ES-I3 (cell line): ENCODE data around the gene INCENP.

ENCODE experiments used
- H3K36me3 ChIP-seq: 2 replicates; pipeline ENCODE4 v1.6.1; 2013; ENCODE audit warnings: mild to moderate bottlenecking, low read length, control low read depth, moderate library complexity; ENCODE audit not compliant: insufficient read depth
- H3K4me1 ChIP-seq: 2 replicates; pipeline ENCODE4 v1.6.1; 2013; ENCODE audit warnings: mild to moderate bottlenecking, control low read depth, low read length; ENCODE audit not compliant: insufficient read depth
- H3K9ac ChIP-seq: 2 replicates; pipeline ENCODE4 v1.6.1; 2013; ENCODE audit warnings: low read depth, mild to moderate bottlenecking, low read length, moderate library complexity
- H3K9me3 ChIP-seq: 2 replicates; pipeline ENCODE4 v1.6.1; 2013; ENCODE audit warnings: mild to moderate bottlenecking, low read length, moderate library complexity; ENCODE audit not compliant: control insufficient read depth, insufficient read depth

The INCENP gene

GRCh38 chr11:62129590-62130282 is 5.9 kb downstream of the INCENP start:
- no peaks in the 10 kb centered on the region for H3K9me3 ChIP-seq
- H3K9ac ChIP-seq, result no peak overlapping the region
- H3K4me1 ChIP-seq, result peaks cover 4% of the 10 kb centered on the region; the same call in 1 of the 2 replicates
- H3K36me3 ChIP-seq, result peaks cover 9% of the 10 kb centered on the region; the same call in 1 of the 2 replicates

- Histone ChIP-seq H3K4me1 (peaks cover 2% of the 10 kb centered on the region; the same call in 1 of the 2 replicates), H3K9me3 (no peaks in the 10 kb centered on the region), H3K36me3 (peaks cover 9% of the 10 kb centered on the region; the same call in 1 of the 2 replicates), H3K9ac (no peak overlapping the region)
Measured at GRCh38 chr11:62130283-62131169, 6.7 kb downstream of the INCENP start.

DNA sequence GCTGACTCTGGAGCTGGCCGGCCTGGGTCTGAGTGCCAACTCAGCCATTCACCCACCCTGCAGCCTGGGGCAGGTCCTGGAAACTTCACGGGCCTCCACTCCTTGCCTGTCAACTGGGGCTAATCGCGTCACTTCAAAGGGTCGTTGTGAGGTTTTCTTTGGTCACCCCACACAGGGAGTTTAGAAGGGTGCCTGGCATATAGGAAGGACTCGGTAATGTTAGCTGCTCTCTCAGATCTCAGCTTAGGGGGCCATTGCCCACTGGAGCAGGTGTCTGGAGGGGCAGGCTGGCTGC is 7.3 kb downstream of the INCENP start:
- Histone ChIP-seq H3K36me3 (peaks cover 9% of the 10 kb centered on the region; the same call in 1 of the 2 replicates), H3K9ac (no peak overlapping the region), H3K4me1 (no peaks in the 10 kb centered on the region), H3K9me3 (no peaks in the 10 kb centered on the region)

DNA sequence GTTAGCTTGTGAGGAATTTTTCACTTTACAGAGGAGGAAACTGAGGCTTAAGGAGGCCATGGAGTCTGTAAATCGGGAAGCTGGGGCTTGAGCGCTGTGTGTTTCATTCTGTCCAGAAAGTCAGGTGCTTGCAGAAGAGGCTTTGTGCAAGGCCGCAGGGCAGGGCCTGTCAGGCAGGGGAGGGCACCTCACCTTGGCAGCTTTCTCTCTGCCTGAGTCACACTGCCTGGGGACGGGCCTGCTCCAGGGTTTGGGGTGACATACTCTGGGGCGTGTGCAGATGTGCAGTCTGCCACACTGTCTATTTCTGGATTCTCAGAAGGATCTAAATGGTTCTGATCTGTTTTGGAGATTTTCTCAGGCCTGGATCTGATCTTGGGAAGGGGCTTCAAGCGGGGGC is 8.4 kb downstream of the INCENP start:
- H3K4me1 ChIP-seq, result no peaks in the 10 kb centered on the region
- peaks cover 9% of the 10 kb centered on the region; the same call in 1 of the 2 replicates for H3K36me3 ChIP-seq

DNA sequence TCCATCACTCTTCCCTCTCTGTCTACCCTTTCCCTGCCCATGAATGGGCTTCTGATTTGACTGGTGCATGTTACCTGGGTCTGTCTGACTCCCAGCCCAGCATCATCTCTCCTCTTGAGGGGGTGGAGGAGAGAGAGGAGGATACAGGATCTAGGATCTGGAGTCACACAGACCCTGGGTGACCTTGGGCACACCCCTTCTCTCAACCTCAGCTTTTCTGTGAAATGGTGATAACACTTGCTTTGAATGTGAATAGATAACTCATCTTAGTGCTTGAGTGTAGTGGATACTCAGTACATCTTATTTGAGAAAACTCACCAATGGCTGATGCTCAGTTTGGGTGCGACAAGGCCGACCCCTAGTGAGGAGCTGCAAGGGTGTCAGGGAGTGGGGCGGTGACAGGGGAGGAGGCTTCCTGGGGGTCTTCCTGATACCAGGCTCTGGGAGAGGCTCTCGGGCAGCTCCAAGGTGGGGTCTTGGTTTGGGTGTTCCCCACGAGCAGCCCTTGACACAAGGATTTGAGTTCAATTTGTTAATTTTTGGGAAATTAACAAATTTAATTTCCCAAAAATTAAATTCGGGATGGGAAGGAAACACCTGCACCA is 9.0 kb downstream of the INCENP start:
- Histone ChIP-seq H3K4me1 (no peaks in the 10 kb centered on the region), H3K9ac (no peak overlapping the region), H3K36me3 (peaks cover 9% of the 10 kb centered on the region; the same call in 1 of the 2 replicates), H3K9me3 (no peaks in the 10 kb centered on the region)

More for the DNA sequence above, 8.4 kb downstream of the INCENP start:
- Histone ChIP-seq H3K9me3 (no peaks in the 10 kb centered on the region), H3K9ac (no peak overlapping the region)

DNA sequence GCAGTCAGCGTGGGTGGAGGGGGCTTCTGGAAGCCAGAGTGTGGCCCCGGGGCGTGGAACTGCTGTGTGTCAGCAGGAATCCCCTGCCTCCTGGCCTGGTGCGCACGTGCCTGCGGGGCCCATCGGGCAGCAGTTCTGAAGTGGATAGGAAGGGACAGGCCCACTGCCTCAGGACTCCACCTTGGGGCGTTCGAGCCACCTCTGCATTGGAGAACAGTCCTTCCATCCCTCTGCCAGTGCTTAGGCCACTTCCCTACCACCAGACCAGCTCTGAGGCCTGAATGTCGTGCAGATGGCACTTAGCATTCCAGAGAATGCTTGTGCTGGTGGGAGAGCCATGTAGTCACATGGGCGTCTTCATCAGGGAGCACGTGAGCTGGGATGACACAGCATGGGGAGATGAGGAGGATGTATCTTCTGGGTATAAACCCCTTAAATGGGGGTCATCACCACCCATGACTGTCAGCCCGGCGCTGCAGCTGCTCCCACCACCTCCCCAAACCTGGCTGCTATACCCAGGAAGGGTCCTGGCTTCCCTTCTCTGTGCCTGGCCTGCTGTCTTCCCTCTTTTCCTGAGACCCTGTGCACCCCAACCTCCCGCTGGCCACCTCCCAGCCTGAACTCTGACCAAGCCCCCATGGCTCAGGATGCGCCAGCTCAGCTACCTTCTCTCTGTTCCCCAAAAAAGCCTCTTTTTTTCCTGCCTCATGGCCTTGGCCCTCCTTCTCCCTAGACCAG is 9.7 kb downstream of the INCENP start:
- Histone ChIP-seq H3K36me3 (peaks cover 9% of the 10 kb centered on the region; the same call in 1 of the 2 replicates), H3K4me1 (no peaks in the 10 kb centered on the region), H3K9ac (no peak overlapping the region), H3K9me3 (no peaks in the 10 kb centered on the region)

GRCh38 chr11:62137276-62137861 is 13.6 kb downstream of the INCENP start:
- Histone ChIP-seq H3K36me3 (0 out of 2 replicates have a peak, but pooled peaks cover 3% of the 10 kb centered on the region), H3K9me3 (no peaks in the 10 kb centered on the region), H3K9ac (no peak overlapping the region), H3K4me1 (no peaks in the 10 kb centered on the region)

GRCh38 chr11:62137881-62138629 is 14.2 kb downstream of the INCENP start:
- Histone ChIP-seq H3K4me1 (no peaks in the 10 kb centered on the region), H3K9ac (no peak overlapping the region), H3K36me3 (0 out of 2 replicates have a peak, but pooled peaks cover 3% of the 10 kb centered on the region)

DNA sequence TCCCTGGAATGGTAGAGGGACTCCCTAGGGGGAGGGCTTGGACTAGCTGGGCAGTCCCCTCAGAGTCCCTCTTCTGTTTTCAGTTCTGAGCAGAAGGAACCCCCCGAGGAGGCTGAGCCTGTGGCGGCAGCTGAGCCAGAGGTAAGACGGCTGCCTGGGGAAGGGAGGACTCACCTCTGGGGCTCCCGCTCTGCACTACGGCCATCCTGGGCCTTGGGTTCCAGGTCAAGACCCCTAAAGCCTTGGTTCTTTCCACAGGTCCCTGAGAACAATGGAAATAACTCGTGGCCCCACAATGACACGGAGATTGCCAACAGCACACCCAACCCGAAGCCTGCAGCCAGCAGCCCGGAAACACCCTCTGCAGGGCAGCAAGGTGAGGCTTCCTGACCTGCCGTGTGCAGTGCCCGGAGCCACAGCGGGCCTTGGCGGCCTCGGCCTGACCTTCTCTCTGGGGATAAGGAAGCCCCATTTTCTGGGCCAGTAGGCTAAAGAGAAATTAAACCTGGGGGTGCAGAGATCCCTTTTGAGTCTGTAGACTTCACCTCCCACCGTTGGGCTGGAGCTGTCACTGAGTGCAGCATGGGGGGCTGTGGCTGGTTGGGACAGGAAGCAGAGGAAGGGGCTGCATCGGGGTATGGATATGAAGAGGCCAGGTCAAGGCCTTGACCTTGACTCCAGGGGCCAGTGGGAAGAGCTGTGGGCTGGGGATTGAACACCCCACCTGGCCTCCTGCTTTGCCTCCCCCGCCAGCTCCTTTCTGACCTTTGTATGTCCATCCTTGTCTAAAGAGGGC is 15.0 kb downstream of the INCENP start:
- Histone ChIP-seq H3K9ac (no peak overlapping the region), H3K9me3 (no peaks in the 10 kb centered on the region), H3K36me3 (0 out of 2 replicates have a peak, but pooled peaks cover 8% of the 10 kb centered on the region), H3K4me1 (no peaks in the 10 kb centered on the region)

More at GRCh38 chr11:62137881-62138629, 14.2 kb downstream of the INCENP start:
- no peaks in the 10 kb centered on the region for H3K9me3 ChIP-seq

- Histone ChIP-seq H3K9ac (no peak overlapping the region), H3K9me3 (no peaks in the 10 kb centered on the region), H3K4me1 (no peaks in the 10 kb centered on the region), H3K36me3 (peaks cover 12% of the 10 kb centered on the region; the same call in 1 of the 2 replicates)
Measured at GRCh38 chr11:62139526-62140303, 15.9 kb downstream of the INCENP start.

GRCh38 chr11:62140304-62141110 is 16.7 kb downstream of the INCENP start:
- H3K4me1 ChIP-seq, result no peaks in the 10 kb centered on the region
- H3K9me3 ChIP-seq, result no peaks in the 10 kb centered on the region
- H3K9ac ChIP-seq, result no peak overlapping the region
- peaks cover 13% of the 10 kb centered on the region; the same call in 1 of the 2 replicates for H3K36me3 ChIP-seq
